Inflammatory macrophage (primary cell): Measurements from ENCODE around the gene NT5C3B.
A peak's percentile ranks its signal among the peaks of the same experiment; 100 is the strongest.
"Not testable (repeated sequence)": the region's sequence is repeated elsewhere in the genome, so short reads cannot be mapped to it uniquely, and the experiment has no call there.

Experiments used
- DNase-seq, 2 donors: peaks; one replicate each; pipeline ENCODE4 v3.0.0-alpha.2; 2020 to 2022

NT5C3B gene

DNA sequence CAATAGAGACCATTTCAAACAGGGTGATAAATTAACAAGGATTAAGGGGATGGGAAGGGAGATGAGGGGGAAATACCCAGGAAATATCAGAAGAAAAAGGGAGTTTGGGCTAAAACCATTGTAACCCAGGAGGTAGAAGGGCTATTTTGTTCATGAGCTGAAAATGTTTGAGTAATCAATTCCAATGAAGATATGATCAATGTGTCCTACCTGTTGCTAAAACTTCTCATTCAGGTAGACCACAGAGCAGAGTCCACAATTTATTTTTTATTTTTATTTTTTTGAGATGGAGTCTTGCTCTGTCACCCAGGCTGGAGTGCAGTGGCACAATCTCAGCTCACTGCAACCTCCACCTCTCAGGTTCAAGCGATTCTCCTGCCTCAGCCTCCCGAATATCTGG, 3.4 kb upstream of the NT5C3B start:
- DNase-seq = not testable (repeated sequence)

DNA sequence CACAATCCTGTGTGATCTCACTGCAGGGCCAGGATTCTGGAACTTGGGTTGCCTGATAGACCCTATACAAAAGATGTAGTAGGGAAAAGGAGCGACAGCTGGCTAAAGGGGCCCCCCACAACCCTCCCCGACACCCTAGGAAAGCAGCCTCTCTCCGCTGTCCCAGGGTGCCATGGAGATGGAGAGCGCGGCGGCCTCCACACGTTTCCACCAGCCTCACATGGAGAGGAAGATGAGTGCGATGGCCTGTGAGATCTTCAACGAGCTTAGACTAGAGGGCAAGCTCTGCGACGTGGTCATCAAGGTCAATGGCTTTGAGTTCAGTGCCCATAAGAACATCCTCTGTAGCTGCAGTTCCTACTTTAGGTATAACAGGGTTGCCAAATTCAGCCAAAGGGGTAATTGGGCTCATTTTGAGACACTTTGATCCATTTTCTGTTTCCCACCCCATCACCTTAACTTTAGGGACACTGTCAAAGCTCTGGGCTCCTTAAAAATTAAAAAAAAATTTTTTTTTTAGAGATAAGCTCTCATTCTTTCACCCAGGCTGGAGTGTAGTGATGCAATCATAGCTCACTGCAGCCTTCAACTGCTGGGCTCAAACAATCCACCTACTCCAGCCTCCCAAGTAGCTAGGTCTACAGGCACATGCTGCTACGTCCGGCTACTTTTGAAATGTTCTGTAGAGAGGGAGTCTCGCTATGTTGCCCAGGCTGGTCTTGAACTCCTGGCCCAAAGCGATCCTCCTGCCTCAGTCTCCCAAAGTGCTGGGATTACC, 1.9 kb upstream of the NT5C3B start, which contains the start of gene KLHL10:
Gene KLHL10 (plus strand): TSS at position 65 of the 778 bp plus-strand sequence. CDS start 108 bp downstream, at position 173.
- DNase-seq = no peak

GRCh38 chr17:41836550-41837196, 641 bp upstream of the NT5C3B start:
- no peak for DNase-seq

DNA sequence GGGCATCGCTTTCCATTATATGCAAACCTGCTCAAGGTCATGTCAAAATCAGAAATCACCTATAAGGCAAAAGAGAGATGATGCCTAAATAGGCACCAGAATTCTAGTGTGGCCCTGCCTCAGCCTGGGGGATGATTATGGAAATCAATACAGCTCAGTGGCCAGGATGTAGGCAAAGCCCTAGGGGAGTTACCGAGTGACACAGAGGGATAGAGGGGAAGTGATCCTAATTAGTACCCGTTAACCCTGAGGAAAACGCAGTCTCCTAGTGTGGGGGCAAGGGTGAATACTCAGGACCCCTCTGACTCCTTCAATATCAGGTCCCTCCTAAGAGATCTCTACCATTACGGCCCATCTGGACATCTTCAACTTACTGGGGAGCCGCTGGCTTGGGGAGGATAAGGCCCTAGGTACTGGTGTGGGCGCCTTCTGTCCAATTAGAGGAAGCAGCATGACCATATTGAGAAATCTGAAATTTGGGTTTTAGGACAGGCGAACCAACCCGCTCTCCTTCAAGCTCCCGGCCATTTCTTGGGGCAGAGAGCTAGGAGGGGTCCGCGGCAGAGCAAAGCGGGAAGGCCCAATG, 725 bp downstream of the NT5C3B start:
- DNase-seq = peak; percentile 24 to 40

DNA sequence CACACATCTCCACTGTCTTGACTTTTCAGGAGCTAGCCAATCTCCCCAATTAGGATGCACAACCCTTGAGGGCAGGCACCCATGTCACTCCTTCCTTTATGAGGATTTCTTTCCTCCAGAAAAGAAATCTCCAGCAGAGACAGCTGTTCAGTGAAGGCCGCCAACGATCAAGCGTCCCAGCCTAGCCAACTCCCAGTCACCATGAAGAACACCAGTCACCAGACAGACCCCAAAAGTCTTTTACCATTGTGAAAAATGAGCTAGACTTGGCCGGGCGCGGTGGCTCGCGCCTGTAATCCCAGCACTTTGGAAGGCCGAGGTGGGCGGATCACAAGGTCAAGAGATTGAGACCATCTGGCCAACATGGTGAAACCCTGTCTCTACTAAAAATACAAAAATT, 6.1 kb downstream of the NT5C3B start:
- not testable (repeated sequence) for DNase-seq

GRCh38 chr17:41825175-41825845, 10.7 kb downstream of the NT5C3B start:
- no peak for DNase-seq

- DNase-seq = no peak
Observed at GRCh38 chr17:41824086-41824485, 11.9 kb downstream of the NT5C3B start.

- no peak for DNase-seq
Observed at GRCh38 chr17:41823580-41823979, 12.5 kb downstream of the NT5C3B start.

GRCh38 chr17:41823141-41823524, 12.9 kb downstream of the NT5C3B start:
- DNase-seq = no peak

- DNase-seq = no peak
Observed at GRCh38 chr17:41822216-41823140, 13.6 kb downstream of the NT5C3B start.

DNA sequence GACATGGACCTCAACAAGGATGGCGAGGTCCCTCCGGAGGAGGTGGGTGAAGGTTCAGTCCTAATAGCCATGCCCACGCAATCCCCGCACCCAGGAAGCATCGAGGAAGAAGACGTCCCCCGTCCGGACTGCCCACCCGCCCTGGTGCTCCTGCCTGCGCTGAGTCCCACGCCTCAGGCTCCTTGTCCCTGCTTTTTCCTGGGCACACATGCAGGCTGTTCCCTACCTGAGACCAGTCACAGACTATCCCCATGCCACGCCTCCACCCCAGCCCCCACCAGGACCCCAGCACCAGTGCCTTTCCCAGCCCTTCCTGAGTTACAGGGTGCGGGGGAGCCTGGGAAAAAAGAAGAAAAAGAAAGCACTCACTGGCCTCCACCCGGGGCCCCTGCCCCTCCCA, 14.3 kb downstream of the NT5C3B start:
- no peak for DNase-seq

DNA sequence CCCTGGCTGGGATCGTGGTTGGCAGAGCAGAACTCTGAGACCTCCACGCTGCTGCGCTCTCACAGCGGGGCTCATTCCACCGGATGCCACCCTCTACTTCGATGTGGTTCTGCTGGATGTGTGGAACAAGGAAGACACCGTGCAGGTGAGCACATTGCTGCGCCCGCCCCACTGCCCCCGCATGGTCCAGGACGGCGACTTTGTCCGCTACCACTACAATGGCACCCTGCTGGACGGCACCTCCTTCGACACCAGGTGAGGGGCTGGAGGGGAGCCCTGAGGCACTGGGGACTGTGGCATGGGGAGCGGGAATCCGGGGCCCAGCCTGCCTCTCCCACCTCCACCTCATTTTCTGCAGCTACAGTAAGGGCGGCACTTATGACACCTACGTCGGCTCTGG, 18.0 kb downstream of the NT5C3B start:
- DNase-seq = no peak

GRCh38 chr17:41816637-41817320, 19.3 kb downstream of the NT5C3B start:
- no peak for DNase-seq

GRCh38 chr17:41814195-41814594, 21.8 kb downstream of the NT5C3B start:
- DNase-seq = no peak

GRCh38 chr17:41813699-41814124, 22.3 kb downstream of the NT5C3B start:
- DNase-seq = no peak

DNA sequence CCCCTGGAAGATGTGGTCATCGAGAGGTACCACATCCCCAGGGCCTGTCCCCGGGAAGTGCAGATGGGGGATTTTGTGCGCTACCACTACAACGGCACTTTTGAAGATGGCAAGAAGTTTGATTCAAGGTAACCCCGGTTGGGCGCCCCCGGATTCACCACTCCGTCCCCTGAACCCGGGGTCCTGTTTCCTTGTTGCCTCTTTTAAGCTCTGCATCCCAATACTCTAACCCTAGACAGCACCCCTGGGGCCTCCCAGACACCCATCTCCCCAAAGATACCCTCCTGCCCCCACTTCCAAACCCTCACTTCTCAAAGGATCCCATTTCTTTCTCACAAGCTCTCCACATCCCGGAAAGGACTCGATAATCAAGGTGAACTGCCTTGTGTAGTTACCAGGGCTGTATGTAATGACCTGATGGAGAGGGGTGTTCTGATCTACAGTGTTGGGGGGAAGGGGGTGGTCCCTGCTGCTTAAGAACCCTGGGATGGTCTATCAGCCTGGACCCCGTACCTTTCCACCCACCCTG, 22.8 kb downstream of the NT5C3B start:
- DNase-seq = no peak

GRCh38 chr17:41812381-41813151, 23.5 kb downstream of the NT5C3B start, which contains the start of gene FKBP10:
FKBP10 (plus strand) TSS chr17:41813004; CDS start chr17:41813035, 31 bp downstream.
- DNase-seq = no peak

DNA sequence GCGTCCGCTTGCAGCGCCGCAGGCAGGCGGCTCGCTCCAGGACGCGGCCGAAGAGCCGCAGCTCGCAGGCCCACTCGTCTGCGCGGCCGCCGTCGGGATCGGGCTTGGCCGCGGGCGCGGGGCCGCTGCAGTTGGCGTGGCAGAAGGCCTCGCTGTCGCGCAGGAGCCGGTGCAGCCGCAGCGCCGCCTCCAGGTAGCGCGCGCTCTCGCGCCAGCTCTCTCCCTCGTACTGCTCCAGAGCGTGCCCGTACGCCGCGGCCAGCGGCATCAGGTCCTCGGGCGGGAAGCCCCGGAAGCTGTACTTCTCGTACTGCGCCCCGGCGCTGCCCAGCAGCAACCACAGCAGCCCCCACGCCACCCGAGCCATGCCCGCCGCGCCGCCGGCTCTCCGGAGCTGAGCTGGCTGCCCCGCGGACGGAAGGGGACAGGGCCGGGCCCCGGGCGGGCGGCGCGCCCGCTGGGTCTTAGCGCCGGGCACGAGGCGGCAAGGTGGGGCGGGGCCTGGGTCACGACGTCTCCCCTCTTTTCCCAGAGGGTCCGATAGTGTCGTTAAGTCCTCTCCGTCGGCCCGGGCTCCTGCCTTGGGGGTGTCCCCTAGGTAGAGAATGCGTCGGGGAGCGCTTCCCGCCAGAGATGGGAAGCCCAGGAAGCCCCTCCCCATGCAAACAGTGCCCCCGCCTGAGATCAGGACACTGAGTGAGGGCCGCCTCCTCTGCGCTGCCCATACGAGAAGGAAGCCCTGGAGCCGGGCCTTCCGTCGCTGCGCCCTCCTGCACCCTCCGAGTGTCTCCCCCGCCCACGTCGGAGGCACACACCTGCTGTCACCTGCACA, 24.3 kb downstream of the NT5C3B start, which contains the start of gene P3H4:
Gene P3H4 (minus strand): TSS at position 401 of the 832 bp plus-strand sequence. CDS start 34 bp downstream, at position 367.
- DNase-seq = peak; percentile 37 to 67
